Skin epidermis (tissue), 12 donors: ENCODE measurements around the gene PPM1E.
"Not testable (repeated sequence)": the region's sequence is repeated elsewhere in the genome, so short reads cannot be mapped to it uniquely, and the experiment has no call there.

ENCODE experiments used
- H3K27ac ChIP-seq, 21 experiments: fragments of 200-600 bp; sonication (generic) in 11 of 21; one replicate each; pipeline ENCODE4 v1.5.0; 2020; ENCODE audit warnings: mild to moderate bottlenecking in 3 of 21, inconsistent platforms in 2 of 21, moderate library complexity in 2 of 21
- H3K4me3 ChIP-seq, 7 experiments: fragments of 200-600 bp; sonication (generic) in 2 of 7; one replicate each; pipeline ENCODE4 v1.5.0; 2020; ENCODE audit warnings: inconsistent platforms in 2 of 7, mild to moderate bottlenecking in 2 of 7, moderate library complexity in 1 of 7

PPM1E gene

GRCh38 chr17:58831780-58832179 lies 76.1 kb downstream of the PPM1E start:
- no peak overlapping the region for H3K27ac ChIP-seq
- no peak overlapping the region for H3K4me3 ChIP-seq

DNA sequence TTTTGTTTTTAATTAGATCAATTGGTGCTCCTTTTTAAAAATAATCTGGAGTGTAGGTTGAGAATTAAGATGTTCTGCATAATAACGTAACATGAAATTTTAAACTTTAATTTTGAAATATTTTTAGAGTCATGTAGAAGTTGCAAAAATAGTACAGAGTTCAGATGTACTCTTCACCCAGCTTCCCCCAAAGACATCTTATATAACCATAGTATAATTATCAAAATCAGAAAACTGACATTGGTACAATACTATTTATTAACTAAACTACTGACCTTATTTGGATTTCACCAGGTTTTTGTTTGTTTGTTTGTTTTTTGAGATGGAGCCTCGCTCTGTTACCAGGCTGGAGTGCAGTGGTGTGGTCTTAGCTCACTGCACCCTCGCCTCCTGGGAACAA lies 76.9 kb downstream of the PPM1E start:
- H3K4me3 ChIP-seq = no peak overlapping the region
- no peak overlapping the region for H3K27ac ChIP-seq

DNA sequence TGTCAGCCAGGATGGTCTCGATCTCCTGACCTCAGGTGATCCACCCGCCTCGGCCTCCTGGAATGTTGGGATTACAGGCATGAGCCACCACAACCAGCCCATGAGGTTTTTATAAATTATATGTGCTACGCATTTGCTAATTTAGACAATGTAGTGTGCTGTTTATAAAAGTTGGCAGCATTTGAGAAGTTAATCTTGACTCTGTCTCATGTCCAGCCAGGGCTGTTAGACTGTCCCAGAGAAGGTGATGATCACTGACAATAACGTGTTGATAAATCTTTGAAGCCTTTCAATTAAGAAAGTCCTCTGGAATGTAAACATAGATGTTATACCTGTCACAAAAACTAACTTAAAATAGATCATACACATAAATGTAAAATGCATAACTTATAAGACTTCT lies 82.0 kb downstream of the PPM1E start:
- Histone ChIP-seq H3K27ac (no peak overlapping the region), H3K4me3 (no peak overlapping the region)

DNA sequence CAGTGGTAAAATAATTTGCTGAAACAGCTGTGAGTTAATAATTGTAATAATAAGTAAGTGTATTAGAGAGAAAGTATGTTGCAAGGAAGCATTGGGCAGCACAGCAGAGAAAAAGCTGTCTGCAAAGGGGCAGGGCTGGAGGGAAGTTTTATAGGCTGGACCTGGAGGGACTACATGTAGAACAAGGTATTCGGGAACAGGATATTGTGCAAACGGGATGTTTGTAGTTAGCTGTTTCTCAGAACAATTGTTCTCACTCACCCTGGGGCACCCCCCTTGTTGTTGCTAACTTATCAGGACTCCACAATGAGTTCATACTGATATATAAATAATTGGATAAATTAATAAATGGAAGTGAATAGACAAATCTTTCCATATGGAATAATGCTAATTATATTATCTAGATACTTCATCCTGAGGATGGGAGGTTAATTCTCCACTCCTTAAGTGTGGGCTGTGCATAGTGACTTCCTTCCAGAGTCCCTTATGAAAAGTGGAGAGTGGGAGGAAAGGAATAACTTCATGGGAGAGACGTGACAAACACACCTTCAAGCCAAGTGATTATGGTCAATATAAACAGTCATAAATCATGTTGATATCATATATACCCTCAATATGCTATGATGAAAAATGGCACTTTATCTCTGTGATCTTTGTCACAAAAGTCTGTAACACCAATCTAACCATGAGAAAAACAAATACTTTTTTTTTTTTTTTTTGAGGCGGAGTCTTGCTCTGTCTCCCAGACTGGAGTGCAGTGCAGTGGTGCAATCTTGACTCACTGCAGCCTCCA lies 85.4 kb downstream of the PPM1E start:
- Histone ChIP-seq H3K4me3 (no peak overlapping the region), H3K27ac (no peak overlapping the region)

DNA sequence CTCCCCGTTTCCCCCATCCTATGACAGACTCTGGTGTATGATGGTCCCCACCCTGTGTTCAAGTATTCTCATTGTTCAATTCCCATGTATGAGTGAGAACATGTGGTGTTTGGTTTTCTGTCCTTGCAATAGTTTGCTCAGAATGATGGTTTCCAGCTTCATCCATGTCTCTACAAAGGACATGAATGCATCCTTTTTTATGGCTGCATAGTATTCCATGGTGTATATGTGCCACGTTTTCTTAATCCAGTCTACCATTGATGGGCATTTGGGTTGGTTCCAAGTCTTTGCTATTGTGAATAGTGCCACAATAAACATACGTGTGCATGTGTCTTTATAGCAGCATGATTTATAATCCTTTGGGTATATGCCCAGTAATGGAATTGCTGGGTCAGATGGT lies 90.8 kb downstream of the PPM1E start:
- H3K4me3 ChIP-seq, H3K27ac ChIP-seq: not testable (repeated sequence)

DNA sequence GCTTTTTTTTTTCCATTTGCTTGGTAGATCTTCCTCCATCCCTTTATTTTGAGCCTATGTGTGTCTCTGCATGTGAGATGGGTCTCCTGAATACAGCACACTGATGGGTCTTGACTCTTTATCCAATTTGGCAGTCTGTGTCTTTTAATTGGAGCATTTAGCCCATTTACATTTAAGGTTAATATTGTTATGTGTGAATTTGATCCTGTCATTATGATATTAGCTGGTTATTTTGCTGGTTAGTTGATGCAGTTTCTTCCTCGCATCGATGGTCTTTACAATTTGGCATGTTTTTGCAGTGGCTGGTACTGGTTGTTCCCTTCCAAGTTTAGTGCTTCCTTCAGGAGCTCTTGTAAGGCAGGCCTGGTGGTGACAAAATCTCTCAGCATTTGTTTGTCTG lies 94.5 kb downstream of the PPM1E start:
- H3K27ac ChIP-seq, H3K4me3 ChIP-seq: not testable (repeated sequence)

DNA sequence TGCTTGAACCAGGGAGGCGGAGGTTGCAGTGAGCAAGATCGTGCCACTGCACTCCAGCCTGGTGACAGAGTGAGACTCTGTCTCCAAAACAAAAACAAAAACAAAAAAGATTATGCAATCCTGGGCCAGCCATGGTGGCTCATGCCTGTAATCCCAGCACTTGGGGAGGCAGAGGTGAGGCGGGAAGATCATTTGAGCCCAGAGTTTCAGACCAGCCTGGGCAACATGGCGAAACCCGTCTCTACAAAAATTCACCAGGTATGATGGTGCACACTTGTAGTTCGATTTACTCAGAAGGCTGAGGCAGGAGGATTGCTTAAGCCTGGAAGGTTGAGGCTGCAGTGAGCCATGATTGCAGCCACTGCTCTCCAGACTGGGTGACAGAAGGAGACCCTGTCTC lies 109.6 kb downstream of the PPM1E start:
- Histone ChIP-seq H3K4me3 (no peak overlapping the region), H3K27ac (no peak overlapping the region)

DNA sequence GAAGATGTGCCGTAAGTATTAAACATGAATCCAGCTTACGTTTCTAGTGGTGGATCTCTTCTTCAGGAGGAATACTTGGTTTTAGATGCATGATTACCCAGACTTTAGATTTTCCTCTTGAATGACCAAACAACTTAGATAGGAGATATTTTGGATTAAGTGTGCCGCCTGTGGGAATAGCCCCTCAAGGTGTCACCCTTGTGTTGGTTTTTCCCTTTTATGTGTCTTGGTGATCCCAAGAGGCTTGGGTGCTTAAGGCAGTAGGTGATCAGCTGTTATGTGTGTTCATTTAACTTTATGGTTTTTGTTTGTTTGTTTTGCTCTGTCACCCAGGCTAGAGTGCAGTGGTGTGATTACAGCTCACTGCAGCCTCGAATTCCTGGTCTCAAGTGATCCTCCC lies 115.1 kb downstream of the PPM1E start:
- Histone ChIP-seq H3K4me3 (no peak overlapping the region), H3K27ac (no peak overlapping the region)

GRCh38 chr17:58873926-58874325 lies 118.3 kb downstream of the PPM1E start:
- no peak overlapping the region for H3K4me3 ChIP-seq

GRCh38 chr17:58875261-58875660 lies 119.6 kb downstream of the PPM1E start:
- H3K27ac ChIP-seq = no peak overlapping the region
- H3K4me3 ChIP-seq = no peak overlapping the region

More at GRCh38 chr17:58873926-58874325, 118.3 kb downstream of the PPM1E start:
- H3K27ac ChIP-seq = no peak overlapping the region

GRCh38 chr17:58884161-58884560 lies 128.5 kb downstream of the PPM1E start:
- Histone ChIP-seq H3K4me3 (no peak overlapping the region), H3K27ac (no peak overlapping the region)

GRCh38 chr17:58886514-58886913 lies 130.9 kb downstream of the PPM1E start:
- Histone ChIP-seq H3K4me3 (no peak overlapping the region), H3K27ac (no peak overlapping the region)

GRCh38 chr17:58889928-58890327 lies 134.3 kb downstream of the PPM1E start:
- H3K4me3 ChIP-seq = no peak overlapping the region
- no peak overlapping the region for H3K27ac ChIP-seq

GRCh38 chr17:58899191-58899590 lies 143.5 kb downstream of the PPM1E start:
- Histone ChIP-seq H3K27ac (no peak overlapping the region), H3K4me3 (no peak overlapping the region)

DNA sequence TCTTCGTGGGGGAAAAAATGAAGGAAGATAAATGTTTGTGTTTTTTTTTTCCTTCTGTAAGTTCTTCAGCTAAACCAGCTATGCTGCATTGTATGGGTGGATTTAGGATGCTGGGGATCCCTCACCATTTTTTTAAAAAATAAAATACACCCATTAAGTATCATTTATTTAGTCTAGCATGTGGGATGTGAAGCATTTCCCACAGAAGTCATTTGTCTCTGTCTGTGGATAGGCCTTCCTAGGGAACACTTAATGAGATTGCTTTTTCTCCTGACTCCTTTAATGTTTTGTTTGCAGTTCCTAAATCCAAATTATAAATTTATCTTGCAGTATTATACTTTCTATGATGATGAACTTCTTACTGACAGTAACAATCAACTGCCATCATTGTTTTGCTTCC lies 146.7 kb downstream of the PPM1E start:
- Histone ChIP-seq H3K27ac (no peak overlapping the region), H3K4me3 (no peak overlapping the region)

DNA sequence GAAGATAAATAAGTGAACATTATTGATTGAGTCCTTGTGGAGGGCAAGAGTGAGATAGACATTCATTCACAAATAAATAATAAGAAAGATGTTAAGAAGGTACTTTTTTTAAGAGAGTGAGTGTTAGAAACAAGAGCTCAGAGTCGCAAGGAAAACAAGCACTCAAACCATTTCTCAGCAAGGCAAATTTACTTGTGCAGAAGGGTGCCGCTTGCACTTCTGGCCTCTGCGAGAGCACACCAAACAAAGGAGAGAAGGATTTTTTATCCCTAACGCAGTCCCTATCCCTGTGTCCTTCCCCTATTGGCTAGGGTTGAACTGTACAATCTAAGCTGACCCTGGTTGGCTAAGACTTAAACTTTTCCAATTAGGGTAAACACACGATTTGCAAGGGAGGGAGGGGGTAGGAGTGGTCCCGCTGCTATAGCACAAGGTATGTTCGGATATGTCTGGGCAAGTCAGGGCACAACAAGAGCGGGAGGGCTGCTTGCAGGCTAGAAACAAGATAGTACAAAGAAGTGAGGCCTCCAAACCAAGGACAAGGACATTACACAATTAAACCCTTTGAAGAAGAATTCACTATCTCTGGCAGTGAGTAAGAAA lies 156.2 kb downstream of the PPM1E start:
- Histone ChIP-seq H3K27ac (no peak overlapping the region), H3K4me3 (no peak overlapping the region)

DNA sequence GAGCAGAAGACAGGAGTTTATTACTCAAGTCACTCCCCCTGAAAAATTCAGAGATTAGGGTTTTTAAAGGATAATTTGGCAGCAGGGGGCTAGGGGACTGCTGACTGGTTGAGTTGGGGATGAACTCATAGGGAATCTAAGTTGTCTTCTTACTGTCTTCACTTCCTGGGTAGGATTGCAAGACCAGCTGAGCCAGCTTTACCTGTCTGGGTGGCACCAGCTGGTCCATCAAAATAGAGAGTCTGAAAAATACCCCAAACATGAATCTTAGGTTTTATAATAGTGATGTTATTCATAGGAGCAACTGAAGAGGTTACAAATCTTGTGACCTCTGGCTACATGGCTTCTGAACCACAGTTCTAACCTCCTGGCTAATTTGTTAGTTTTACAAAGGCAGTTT lies 157.9 kb downstream of the PPM1E start:
- H3K4me3 ChIP-seq = no peak overlapping the region
- H3K27ac ChIP-seq = no peak overlapping the region

GRCh38 chr17:58913971-58914769 lies 158.5 kb downstream of the PPM1E start:
- H3K27ac ChIP-seq = no peak overlapping the region
- no peak overlapping the region for H3K4me3 ChIP-seq

DNA sequence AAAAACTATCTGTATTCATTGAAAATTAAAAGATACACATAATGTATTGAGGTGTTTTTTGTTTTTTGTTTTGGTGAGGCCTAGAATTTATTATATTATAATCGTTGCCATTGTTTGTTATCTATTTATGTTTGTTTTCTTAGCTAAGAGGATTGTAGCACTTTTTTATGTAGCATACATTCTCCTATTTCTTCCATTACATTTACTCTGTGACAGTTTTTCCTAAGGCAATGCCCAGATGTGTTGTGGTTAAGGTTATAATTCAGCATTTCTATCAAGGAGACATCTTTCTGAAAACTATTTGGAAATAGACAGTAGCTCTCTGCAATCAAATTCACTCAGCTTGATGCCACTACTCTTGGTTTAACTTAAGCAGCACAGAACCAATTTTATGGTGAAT lies 161.6 kb downstream of the PPM1E start:
- H3K27ac ChIP-seq = no peak overlapping the region
- no peak overlapping the region for H3K4me3 ChIP-seq

- Histone ChIP-seq H3K4me3 (no peak overlapping the region), H3K27ac (no peak overlapping the region)
These were observed 162.4 kb downstream of the PPM1E start for GRCh38 chr17:58918072-58918471.

DNA sequence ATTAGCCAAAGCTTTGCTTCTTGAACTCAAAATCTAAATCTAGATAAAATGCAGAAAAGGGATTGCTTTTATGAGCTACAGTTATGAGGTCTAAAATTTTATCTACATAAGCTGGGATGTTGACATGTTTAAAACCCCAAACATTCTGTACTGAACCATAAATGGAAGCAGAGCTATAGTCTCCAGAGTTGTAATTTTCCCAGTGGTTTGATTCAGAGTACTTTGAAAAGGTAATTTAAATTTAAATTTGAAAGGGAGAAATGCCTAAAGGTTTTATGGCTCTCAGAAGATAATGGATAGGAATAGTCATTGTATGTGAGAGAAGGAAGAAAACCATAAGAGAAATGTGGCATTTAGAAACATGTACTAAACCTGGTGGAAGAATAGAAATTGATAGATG lies 163.2 kb downstream of the PPM1E start:
- H3K4me3 ChIP-seq = no peak overlapping the region
- no peak overlapping the region for H3K27ac ChIP-seq
